ENCODE measurements around the gene CEP112.

- TF ChIP-seq CTCF (IDR thresholded peaks at IDR 0.05; ENCODE audit: insufficient read depth, low read depth, low read length) (no peak), EZH2 (IDR thresholded peaks at IDR 0.05; ENCODE audit: insufficient read depth, low read length) (no peak)
Observed at GRCh38 chr17:65628644-65629036, 563.3 kb downstream of the CEP112 start.

Data from astrocyte (in vitro differentiated cells and primary cell).